Gastrocnemius medialis (tissue), 4 donors: ENCODE results near the gene RAD51D.
"Not testable (repeated sequence)": the region's sequence is repeated elsewhere in the genome, so short reads cannot be mapped to it uniquely, and the experiment has no call there.

Experiments
- POLR2A ChIP-seq, 2 donors: fragments of 450-650 bp; IDR thresholded peaks; one replicate each; pipeline ENCODE4 v1.6.1; 2017; ENCODE audit warnings: antibody characterized with exemption in 2 of 2, mild to moderate bottlenecking in 2 of 2, moderate library complexity in 2 of 2
- TF ChIP-seq, protein P1 (sequence below), 5 experiments: fragments of 450-650 bp in 3 of 5; fragments of 200-600 bp in 2 of 5; sonication (generic) in 2 of 5; IDR thresholded peaks in 4 of 5; conservative IDR thresholded peaks in 1 of 5; 1 replicate in 4 of 5; 2 replicates in 1 of 5; pipeline ENCODE4 v1.5.1; 2016 to 2019; ENCODE audit warnings: antibody characterized with exemption in 5 of 5, mild to moderate bottlenecking in 3 of 5, moderate library complexity in 3 of 5

DNA sequence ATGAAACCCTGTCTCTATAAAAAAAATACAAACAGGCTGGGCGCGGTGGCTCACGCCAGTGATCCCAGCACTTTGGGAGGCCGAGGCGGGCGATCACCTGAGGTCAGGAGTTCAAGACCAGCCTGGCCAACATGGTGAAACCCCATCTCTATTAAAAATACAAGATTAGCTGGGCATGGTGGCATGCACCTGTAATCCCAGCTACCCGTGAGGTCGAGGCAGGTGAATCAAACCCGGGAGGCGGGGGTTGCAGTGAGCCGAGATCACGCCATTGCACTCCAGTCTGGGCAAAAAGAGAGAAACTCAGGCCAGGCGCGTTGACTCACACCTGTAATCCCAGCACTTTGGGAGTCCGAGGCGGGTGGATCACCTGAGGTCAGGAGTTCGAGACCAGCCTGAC lies 8.9 kb downstream of the RAD51D start:
- TF ChIP-seq, protein P1, sequence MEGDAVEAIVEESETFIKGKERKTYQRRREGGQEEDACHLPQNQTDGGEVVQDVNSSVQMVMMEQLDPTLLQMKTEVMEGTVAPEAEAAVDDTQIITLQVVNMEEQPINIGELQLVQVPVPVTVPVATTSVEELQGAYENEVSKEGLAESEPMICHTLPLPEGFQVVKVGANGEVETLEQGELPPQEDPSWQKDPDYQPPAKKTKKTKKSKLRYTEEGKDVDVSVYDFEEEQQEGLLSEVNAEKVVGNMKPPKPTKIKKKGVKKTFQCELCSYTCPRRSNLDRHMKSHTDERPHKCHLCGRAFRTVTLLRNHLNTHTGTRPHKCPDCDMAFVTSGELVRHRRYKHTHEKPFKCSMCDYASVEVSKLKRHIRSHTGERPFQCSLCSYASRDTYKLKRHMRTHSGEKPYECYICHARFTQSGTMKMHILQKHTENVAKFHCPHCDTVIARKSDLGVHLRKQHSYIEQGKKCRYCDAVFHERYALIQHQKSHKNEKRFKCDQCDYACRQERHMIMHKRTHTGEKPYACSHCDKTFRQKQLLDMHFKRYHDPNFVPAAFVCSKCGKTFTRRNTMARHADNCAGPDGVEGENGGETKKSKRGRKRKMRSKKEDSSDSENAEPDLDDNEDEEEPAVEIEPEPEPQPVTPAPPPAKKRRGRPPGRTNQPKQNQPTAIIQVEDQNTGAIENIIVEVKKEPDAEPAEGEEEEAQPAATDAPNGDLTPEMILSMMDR (IDR thresholded peaks at IDR 0.05 in 4 of 5, conservative IDR thresholded peaks at IDR 0.05 in 1 of 5) = not testable (repeated sequence)
- TF ChIP-seq POLR2A (IDR thresholded peaks at IDR 0.05) = not testable (repeated sequence)
